Keratinocyte (primary cell): Measurements from ENCODE around the gene WBP1. TPM values are rescaled to one million over a fixed set of nuclear protein-coding genes. Genes with fewer than 3 reads are reported as not detected.
A peak's percentile ranks its signal among the peaks of the same experiment; 100 is the strongest.

ENCODE experiments used
- DNase-seq: peaks from one replicate; pipeline ENCODE4 v3.0.0-alpha.2; 2011; ENCODE audit warnings: low read depth, missing footprints, low spot score
- FAIRE-seq: peaks from 2 replicates; lab custom pipeline; 2011; peaks lifted over from hg19 to GRCh38; lab: Jason Lieb, UNC
- H2AFZ ChIP-seq: 2 replicates; pipeline ENCODE4 v1.6.0; 2012; ENCODE audit warnings: low read length, control low read depth, inconsistent platforms; ENCODE audit not compliant: control insufficient read depth
- H3K27ac ChIP-seq: 2 replicates; pipeline ENCODE4 v1.5.1; 2011; ENCODE audit warnings: low read length; ENCODE audit not compliant: control insufficient read depth, insufficient read depth
- H3K27me3 ChIP-seq: 3 replicates; pipeline ENCODE4 v1.6.0; 2011; ENCODE audit warnings: low read length; ENCODE audit not compliant: control insufficient read depth, insufficient read depth; ENCODE audit errors: extremely low read depth
- H3K36me3 ChIP-seq, 2 experiments: 2 replicates in 1 of 2; 3 replicates in 1 of 2; pipeline ENCODE4 v1.5.1; 2011; ENCODE audit warnings: low read length in 2 of 2, mild to moderate bottlenecking in 1 of 2; ENCODE audit not compliant: control insufficient read depth in 2 of 2, insufficient read depth in 2 of 2; ENCODE audit errors: extremely low read depth in 1 of 2
- H3K4me1 ChIP-seq: 3 replicates; pipeline ENCODE4 v1.5.1; 2011; ENCODE audit warnings: low read length; ENCODE audit not compliant: control insufficient read depth, insufficient read depth; ENCODE audit errors: extremely low read depth
- H3K4me2 ChIP-seq: 3 replicates; pipeline ENCODE4 v1.6.0; 2011; ENCODE audit warnings: low read depth, low read length; ENCODE audit not compliant: control insufficient read depth, insufficient read depth; ENCODE audit errors: extremely low read depth
- H3K4me3 ChIP-seq, 3 experiments: fragments of 200-600 bp in 1 of 3; sonication (generic) in 1 of 3; 2 replicates in 2 of 3; 3 replicates in 1 of 3; pipeline ENCODE4 v1.5.1; 2011 to 2016; ENCODE audit warnings: low read length in 3 of 3, mild to moderate bottlenecking in 3 of 3, control low read depth in 2 of 3, inconsistent platforms in 1 of 3, low read depth in 1 of 3, mixed read lengths in 1 of 3, mixed run types in 1 of 3, moderate library complexity in 1 of 3; ENCODE audit not compliant: control insufficient read depth in 2 of 3, insufficient read depth in 2 of 3; ENCODE audit errors: extremely low read depth in 1 of 3
- H3K79me2 ChIP-seq: 2 replicates; pipeline ENCODE4 v1.6.0; 2012; ENCODE audit warnings: low read length; ENCODE audit not compliant: control insufficient read depth, insufficient read depth
- H3K9ac ChIP-seq: 3 replicates; pipeline ENCODE4 v1.6.0; 2011; ENCODE audit warnings: low read length; ENCODE audit not compliant: control insufficient read depth, insufficient read depth; ENCODE audit errors: extremely low read depth
- H3K9me1 ChIP-seq: 3 replicates; pipeline ENCODE4 v1.6.0; 2011; ENCODE audit warnings: low read length; ENCODE audit not compliant: control insufficient read depth, insufficient read depth; ENCODE audit errors: extremely low read depth
- H3K9me3 ChIP-seq: 2 replicates; pipeline ENCODE4 v1.5.1; 2012; ENCODE audit warnings: low read depth, low read length; ENCODE audit not compliant: control insufficient read depth
- H4K20me1 ChIP-seq: 3 replicates; pipeline ENCODE4 v1.6.0; 2011; ENCODE audit warnings: low read length; ENCODE audit not compliant: control insufficient read depth, insufficient read depth; ENCODE audit errors: extremely low read depth
- EZH2 ChIP-seq: IDR thresholded peaks from one replicate; pipeline ENCODE4 v1.6.1; 2012; ENCODE audit warnings: inconsistent platforms, mild to moderate bottlenecking, low read length, moderate library complexity
- dilution Hi-C: fragments of 300-500 bp; cut with MboI; formaldehyde crosslinking; loops from one replicate; pipeline ENCODE4 v1.7.0; 2020; ENCODE audit warnings: low sequenced_read_pairs; ENCODE audit not compliant: extremely low pct_ligation_motif_present
- polyA plus RNA-seq, 5 experiments: library from polyadenylated mRNA; depleted of rRNA in 3 of 5; stranded (reverse) in 3 of 5; stranded (forward) in 1 of 5; unstranded in 1 of 5; fragments of >200 nt; gene quantifications; 1 replicate in 1 of 5; 2 replicates in 3 of 5; 3 replicates in 1 of 5; pipeline versions ENCODE4 v1.2.1 to v1.2.3, GENCODE V29; 2011 to 2012; ENCODE audit warnings: missing spikeins in 2 of 5, low read depth in 1 of 5, low replicate concordance in 1 of 5
- TF ChIP-seq, protein P1 (sequence below), 3 experiments: IDR thresholded peaks in 1 of 3; conservative IDR thresholded peaks in 1 of 3; optimal IDR thresholded peaks in 1 of 3; 2 replicates in 2 of 3; 3 replicates in 1 of 3; pipeline versions ENCODE3 to v1.5.1; 2011; ENCODE audit warnings: low read length in 3 of 3, mild to moderate bottlenecking in 3 of 3, moderate library complexity in 2 of 3, control low read depth in 1 of 3, inconsistent platforms in 1 of 3; ENCODE audit not compliant: insufficient read depth in 2 of 3; ENCODE audit errors: extremely low read depth in 1 of 3

WBP1 gene
- polyA plus RNA-seq, 1 donor (not counting 4 experiments of a cell fraction or from before 2014, with no cell fraction given) = 75.5 TPM

DNA sequence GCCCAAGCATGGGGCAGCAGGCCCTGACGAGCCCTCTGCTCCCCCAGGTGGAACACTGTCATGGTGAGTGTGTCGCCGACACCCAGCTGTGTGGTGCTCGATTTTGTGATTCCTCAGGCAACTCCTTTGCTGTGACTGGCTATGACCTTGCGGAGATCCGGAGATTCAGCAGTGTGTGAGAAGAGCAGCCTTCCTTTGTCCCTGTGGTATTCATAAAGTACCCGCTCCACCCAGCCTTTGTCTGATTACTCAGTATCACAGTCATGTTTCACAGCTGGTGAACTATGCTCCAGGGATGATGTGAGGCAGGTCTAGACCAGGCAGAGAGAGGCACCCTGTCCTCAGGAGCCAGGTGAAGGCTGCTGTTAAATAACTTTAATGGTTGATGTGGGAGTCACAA is 32.7 kb upstream of the WBP1 start:
- H3K4me3 ChIP-seq = no peak overlapping the region
- H3K79me2 ChIP-seq = peaks cover 2% of the 10 kb centered on the region
- peaks cover 82% of the 10 kb centered on the region for H3K4me1 ChIP-seq
- TF ChIP-seq EZH2 = no peak
- TF ChIP-seq, protein P1, sequence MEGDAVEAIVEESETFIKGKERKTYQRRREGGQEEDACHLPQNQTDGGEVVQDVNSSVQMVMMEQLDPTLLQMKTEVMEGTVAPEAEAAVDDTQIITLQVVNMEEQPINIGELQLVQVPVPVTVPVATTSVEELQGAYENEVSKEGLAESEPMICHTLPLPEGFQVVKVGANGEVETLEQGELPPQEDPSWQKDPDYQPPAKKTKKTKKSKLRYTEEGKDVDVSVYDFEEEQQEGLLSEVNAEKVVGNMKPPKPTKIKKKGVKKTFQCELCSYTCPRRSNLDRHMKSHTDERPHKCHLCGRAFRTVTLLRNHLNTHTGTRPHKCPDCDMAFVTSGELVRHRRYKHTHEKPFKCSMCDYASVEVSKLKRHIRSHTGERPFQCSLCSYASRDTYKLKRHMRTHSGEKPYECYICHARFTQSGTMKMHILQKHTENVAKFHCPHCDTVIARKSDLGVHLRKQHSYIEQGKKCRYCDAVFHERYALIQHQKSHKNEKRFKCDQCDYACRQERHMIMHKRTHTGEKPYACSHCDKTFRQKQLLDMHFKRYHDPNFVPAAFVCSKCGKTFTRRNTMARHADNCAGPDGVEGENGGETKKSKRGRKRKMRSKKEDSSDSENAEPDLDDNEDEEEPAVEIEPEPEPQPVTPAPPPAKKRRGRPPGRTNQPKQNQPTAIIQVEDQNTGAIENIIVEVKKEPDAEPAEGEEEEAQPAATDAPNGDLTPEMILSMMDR (optimal IDR thresholded peaks at IDR 0.05 in 1 of 3, IDR thresholded peaks at IDR 0.05 in 1 of 3, conservative IDR thresholded peaks at IDR 0.05 in 1 of 3; ENCODE audit: extremely low read depth in 1 of 3, insufficient read depth in 2 of 3, low read length in 3 of 3) = no peak
- no peaks in the 10 kb centered on the region for H4K20me1 ChIP-seq
- peaks cover 4% of the 10 kb centered on the region for H3K9me1 ChIP-seq
- FAIRE-seq (peak; percentile 96), DNase-seq (peak; percentile 97)
- peak overlapping the region; percentile 96 for H3K27ac ChIP-seq
- H3K4me2 ChIP-seq = peak overlapping the region; percentile 73
- H3K36me3 ChIP-seq = peaks cover 28 to 56% of the 10 kb centered on the region in 2 experiments
- no peak overlapping the region for H2AFZ ChIP-seq
- no peaks in the 10 kb centered on the region for H3K27me3 ChIP-seq
- peak overlapping the region; percentile 76 for H3K9ac ChIP-seq
- dilution Hi-C loops = no loop called here
- no peaks in the 10 kb centered on the region for H3K9me3 ChIP-seq

DNA sequence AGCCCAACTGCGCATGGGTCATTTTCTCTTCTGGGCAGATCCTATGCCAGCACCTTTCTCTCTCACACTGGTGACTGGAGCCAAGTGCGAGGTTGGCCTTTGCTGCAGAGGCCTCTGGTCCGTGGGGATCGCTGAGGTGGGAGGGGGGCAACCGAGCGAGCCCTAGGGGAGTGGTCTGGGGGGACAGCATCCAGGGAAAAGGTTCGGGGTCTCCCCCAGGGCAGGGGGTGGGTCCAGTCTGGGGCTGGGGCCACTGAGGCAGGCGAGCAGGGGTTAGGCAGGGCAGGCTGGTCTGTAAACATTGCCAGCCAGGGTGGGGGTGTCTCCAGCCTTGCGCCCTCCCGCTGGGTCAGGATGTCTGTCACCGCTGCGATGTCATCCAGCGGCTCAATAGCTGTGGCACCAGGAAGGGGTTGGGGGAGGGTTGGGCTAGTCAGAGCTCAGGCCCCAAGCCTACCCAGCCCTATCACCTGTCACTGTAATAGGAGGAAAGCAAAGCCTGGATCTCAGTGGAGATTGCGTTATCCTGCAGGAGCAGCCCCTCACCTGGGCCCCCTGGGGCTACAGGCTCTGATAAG is 32.0 kb upstream of the WBP1 start:
- TF ChIP-seq EZH2 = no peak
- TF ChIP-seq, protein P1 (optimal IDR thresholded peaks at IDR 0.05 in 1 of 3, IDR thresholded peaks at IDR 0.05 in 1 of 3, conservative IDR thresholded peaks at IDR 0.05 in 1 of 3; ENCODE audit: extremely low read depth in 1 of 3, insufficient read depth in 2 of 3, low read length in 3 of 3) = no peak
- no peak overlapping the region for H2AFZ ChIP-seq
- no peaks in the 10 kb centered on the region for H3K27me3 ChIP-seq
- H3K4me2 ChIP-seq = peak overlapping the region; percentile 73
- H3K36me3 ChIP-seq = peaks cover 36 to 64% of the 10 kb centered on the region in 2 experiments
- no peak for FAIRE-seq
- H3K9me1 ChIP-seq = peaks cover 4% of the 10 kb centered on the region
- no peaks in the 10 kb centered on the region for H4K20me1 ChIP-seq
- H3K79me2 ChIP-seq = peaks cover 3% of the 10 kb centered on the region
- no peaks in the 10 kb centered on the region for H3K9me3 ChIP-seq
- H3K9ac ChIP-seq = peak overlapping the region; percentile 72
- H3K4me3 ChIP-seq = no peak overlapping the region
- H3K27ac ChIP-seq = peak overlapping the region; percentile 96
- DNase-seq = no peak
- dilution Hi-C loops = no loop called here
- H3K4me1 ChIP-seq = peaks cover 78% of the 10 kb centered on the region
